ENCODE measurements around the gene DACH1.

GRCh38 chr13:71785361-71785760, 81.6 kb downstream of the DACH1 start:
- no peak for TF ChIP-seq CTCF (IDR thresholded peaks at IDR 0.05)
- TF ChIP-seq POLR2A (IDR thresholded peaks at IDR 0.05), result no peak
